ENCODE results near the gene FOXN4.

FOXN4 gene

GRCh38 chr12:109308534-109309380 is at the start of gene FOXN4:
Gene FOXN4 (minus strand): TSS chr12:109309284. CDS start chr12:109308321, 963 bp downstream.
- Histone ChIP-seq H3K27me3 (ENCODE audit: insufficient read depth, low read length) (no peaks in the 10 kb centered on the region), H3K4me3 (ENCODE audit: low read depth, low read length, poor library complexity, severe bottlenecking) (peak within 1 kb of the TSS; percentile 50), H4K20me1 (ENCODE audit: insufficient read depth, low read length) (no peaks in the 10 kb centered on the region), H3K4me2 (ENCODE audit: low read length) (peak within 1 kb of the TSS; percentile 60), H3F3A (ENCODE audit: insufficient read depth, low read length) (no peaks in the 10 kb centered on the region), H3K36me3 (ENCODE audit: insufficient read depth, low read length) (no peaks in the 10 kb centered on the region), H3K9me2 (ENCODE audit: low read depth, low read length) (no peaks in the 10 kb centered on the region), H3K79me2 (ENCODE audit: insufficient read depth, low read length) (no peaks in the 10 kb centered on the region), H3K9ac (ENCODE audit: low read length) (no peak within 1 kb of the TSS), H2AFZ (ENCODE audit: low read length) (no peak within 1 kb of the TSS), H3K27ac (ENCODE audit: low read depth, low read length, poor library complexity, severe bottlenecking) (no peak within 1 kb of the TSS), H3K9me3 (ENCODE audit: low read length) (no peaks in the 10 kb centered on the region), H3K4me1 (ENCODE audit: insufficient read depth, low read length, severe bottlenecking) (peaks cover 10% of the 10 kb centered on the region)
- TF ChIP-seq EZH2 (IDR thresholded peaks at IDR 0.05; ENCODE audit: borderline replicate concordance, low read length) = no peak
- no peak for TF ChIP-seq CTCF (IDR thresholded peaks at IDR 0.05; ENCODE audit: low read length)

DNA sequence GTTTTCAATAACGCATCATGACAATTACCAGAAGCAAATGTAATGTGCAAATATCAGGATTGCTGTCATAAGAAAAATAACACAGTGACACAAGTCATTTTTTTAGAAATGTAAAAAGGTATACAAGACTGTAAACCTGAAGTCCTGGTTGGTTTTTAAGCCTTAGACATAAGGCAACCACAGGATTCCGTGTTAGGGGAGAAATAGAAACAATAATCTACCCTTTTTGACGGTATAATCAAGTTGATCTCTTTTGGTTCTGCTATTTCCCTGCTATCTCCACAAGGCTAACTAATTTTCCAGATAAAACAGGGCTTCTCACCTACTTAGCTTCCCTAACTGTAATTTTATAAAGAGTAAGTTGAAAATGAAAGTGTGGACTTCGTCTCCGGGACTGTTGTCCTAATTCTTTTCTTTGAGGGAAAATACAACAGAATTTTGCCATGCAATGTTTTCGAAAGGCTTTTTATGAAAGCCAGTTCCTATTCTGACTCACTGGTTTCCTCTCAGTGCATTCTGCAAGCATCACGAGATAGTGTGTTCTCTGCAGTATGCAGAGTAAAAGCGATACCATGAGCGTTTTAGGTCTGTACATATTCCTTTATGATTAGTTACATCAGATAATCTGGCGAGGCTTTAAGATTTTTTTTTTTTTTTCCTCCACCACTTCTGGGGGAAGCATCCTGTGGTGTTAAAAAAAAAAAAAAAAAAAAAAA is 49.2 kb upstream of the FOXN4 start:
- no peak overlapping the region for H3K4me2 ChIP-seq (ENCODE audit: low read length)
- H3K4me1 ChIP-seq (ENCODE audit: insufficient read depth, low read length, severe bottlenecking) = no peaks in the 10 kb centered on the region
- no peak overlapping the region for H2AFZ ChIP-seq (ENCODE audit: low read length)
- no peaks in the 10 kb centered on the region for H3K27me3 ChIP-seq (ENCODE audit: insufficient read depth, low read length)
- no peaks in the 10 kb centered on the region for H3K79me2 ChIP-seq (ENCODE audit: insufficient read depth, low read length)
- no peaks in the 10 kb centered on the region for H3K9me3 ChIP-seq (ENCODE audit: low read length)
- H3K4me3 ChIP-seq (ENCODE audit: low read depth, low read length, poor library complexity, severe bottlenecking) = no peak overlapping the region
- TF ChIP-seq CTCF (IDR thresholded peaks at IDR 0.05; ENCODE audit: low read length) (no peak), EZH2 (IDR thresholded peaks at IDR 0.05; ENCODE audit: borderline replicate concordance, low read length) (no peak)
- H3K9ac ChIP-seq (ENCODE audit: low read length) = no peak overlapping the region
- H4K20me1 ChIP-seq (ENCODE audit: insufficient read depth, low read length) = no peaks in the 10 kb centered on the region
- no peaks in the 10 kb centered on the region for H3K9me2 ChIP-seq (ENCODE audit: low read depth, low read length)
- no peaks in the 10 kb centered on the region for H3F3A ChIP-seq (ENCODE audit: insufficient read depth, low read length)
- no peak overlapping the region for H3K27ac ChIP-seq (ENCODE audit: low read depth, low read length, poor library complexity, severe bottlenecking)
- no peaks in the 10 kb centered on the region for H3K36me3 ChIP-seq (ENCODE audit: insufficient read depth, low read length)

GRCh38 chr12:109357032-109357431 is 47.9 kb upstream of the FOXN4 start:
- H2AFZ ChIP-seq (ENCODE audit: low read length) = no peak overlapping the region
- no peaks in the 10 kb centered on the region for H3K9me3 ChIP-seq (ENCODE audit: low read length)
- H3K9ac ChIP-seq (ENCODE audit: low read length) = no peak overlapping the region
- no peaks in the 10 kb centered on the region for H3K36me3 ChIP-seq (ENCODE audit: insufficient read depth, low read length)
- no peaks in the 10 kb centered on the region for H4K20me1 ChIP-seq (ENCODE audit: insufficient read depth, low read length)
- no peak overlapping the region for H3K27ac ChIP-seq (ENCODE audit: low read depth, low read length, poor library complexity, severe bottlenecking)
- H3K4me1 ChIP-seq (ENCODE audit: insufficient read depth, low read length, severe bottlenecking) = no peaks in the 10 kb centered on the region
- no peak overlapping the region for H3K4me2 ChIP-seq (ENCODE audit: low read length)
- H3K27me3 ChIP-seq (ENCODE audit: insufficient read depth, low read length) = no peaks in the 10 kb centered on the region
- H3F3A ChIP-seq (ENCODE audit: insufficient read depth, low read length) = no peaks in the 10 kb centered on the region
- H3K4me3 ChIP-seq (ENCODE audit: low read depth, low read length, poor library complexity, severe bottlenecking) = no peak overlapping the region
- H3K79me2 ChIP-seq (ENCODE audit: insufficient read depth, low read length) = no peaks in the 10 kb centered on the region
- TF ChIP-seq EZH2 (IDR thresholded peaks at IDR 0.05; ENCODE audit: borderline replicate concordance, low read length) (no peak), CTCF (IDR thresholded peaks at IDR 0.05; ENCODE audit: low read length) (no peak)
- no peaks in the 10 kb centered on the region for H3K9me2 ChIP-seq (ENCODE audit: low read depth, low read length)

All from OCI-LY1 (cell line).